A549 (cell line): Measurements from ENCODE around the gene CFAP58. TPM values are rescaled to one million over a fixed set of nuclear protein-coding genes. Genes with fewer than 3 reads are reported as not detected.
A peak's percentile ranks its signal among the peaks of the same experiment; 100 is the strongest.

Experiments
- ATAC-seq, 2 experiments: fragments of 200-7000 bp in 1 of 2; fragments of >200 bp in 1 of 2; cut with Nextera tagmentation in 1 of 2; cut with Tn5 transposase in 1 of 2; 3 replicates each; pipeline versions ENCODE4 v1.8.0 to v1.9.1; 2018 to 2020; ENCODE audit warnings: mild to moderate bottlenecking in 1 of 2, moderate library complexity in 1 of 2
- CTCF ChIA-PET: fragments of 300-600 bp; sonication (Branson Sonifier 250); formaldehyde crosslinking; extraction: SDS; loops from one replicate; lab custom pipeline; 2021; ENCODE audit warnings: antibody characterized with exemption, inconsistent platforms; lab: Yijun Ruan, JAX
- POLR2A ChIA-PET: fragments of 350-600 bp; formaldehyde crosslinking; extraction: SDS; loops from one replicate; lab custom pipeline; 2021; ENCODE audit warnings: antibody characterized with exemption, inconsistent platforms; lab: Yijun Ruan, JAX
- DNase-seq, 2 experiments: peaks; one replicate each; pipeline versions ENCODE4 v3.0.0 to v3.0.0-alpha.2; 2011 to 2016; ENCODE audit warnings: low read depth in 1 of 2, low spot score in 1 of 2
- FAIRE-seq: peaks from 2 replicates; lab custom pipeline; 2011; peaks lifted over from hg19 to GRCh38; lab: Jason Lieb, UNC
- H3K27ac ChIP-seq, 2 experiments: fragments of >200 bp; sonication (Bioruptor Twin); formaldehyde crosslinking; 3 replicates each; pipeline ENCODE4 v1.5.1; 2016 to 2017
- H3K4me1 ChIP-seq: fragments of >200 bp; sonication (Bioruptor Twin); formaldehyde crosslinking; 3 replicates; pipeline ENCODE4 v1.6.1; 2016
- H3K4me2 ChIP-seq: fragments of >200 bp; sonication (Bioruptor Twin); formaldehyde crosslinking; 3 replicates; pipeline ENCODE4 v1.6.1; 2016
- H3K4me3 ChIP-seq: fragments of >200 bp; sonication (Bioruptor Twin); formaldehyde crosslinking; 3 replicates; pipeline ENCODE4 v1.5.1; 2016
- H3K9me3 ChIP-seq: fragments of >200 bp; sonication (Bioruptor Twin); formaldehyde crosslinking; 3 replicates; pipeline ENCODE4 v1.6.1; 2016
- BHLHE40 ChIP-seq: IDR thresholded peaks from 2 replicates; pipeline ENCODE4 v1.6.1; 2012; ENCODE audit warnings: low read depth, low read length, inconsistent platforms
- EHF ChIP-seq: fragments of 250-450 bp; sonication (Bioruptor Pico); IDR thresholded peaks from 2 replicates; pipeline ENCODE4 v1.5.0; 2020; ENCODE audit warnings: mild to moderate bottlenecking
- ESRRA ChIP-seq: fragments of 150-350 bp; IDR thresholded peaks from 2 replicates; pipeline ENCODE4 v1.6.1; 2014; ENCODE audit warnings: mild to moderate bottlenecking, low read length, borderline replicate concordance
- HOXA7 ChIP-seq: fragments of 250-450 bp; sonication (Bioruptor Pico); IDR thresholded peaks from 2 replicates; pipeline ENCODE4 v1.5.0; 2020; ENCODE audit warnings: mild to moderate bottlenecking, moderate library complexity
- JUNB ChIP-seq: fragments of >200 bp; sonication (Bioruptor Twin); formaldehyde crosslinking; IDR thresholded peaks from 2 replicates; pipeline ENCODE4 v1.6.1; 2016
- NPAS2 ChIP-seq: fragments of 250-450 bp; sonication (Bioruptor Pico); IDR thresholded peaks from 2 replicates; pipeline ENCODE4 v1.8.0; 2022; ENCODE audit warnings: mild to moderate bottlenecking, moderate library complexity, borderline replicate concordance
- PHF8 ChIP-seq: fragments of 200-600 bp; sonication (generic); IDR thresholded peaks from 2 replicates; pipeline ENCODE4 v1.6.1; 2016; ENCODE audit warnings: low read depth, mild to moderate bottlenecking, antibody characterized with exemption, moderate library complexity, borderline replicate concordance
- POLR2A ChIP-seq: IDR thresholded peaks from 2 replicates; pipeline ENCODE4 v1.6.1; 2012; ENCODE audit warnings: mild to moderate bottlenecking, low read length
- RCOR1 ChIP-seq: fragments of 150-350 bp; IDR thresholded peaks from 2 replicates; pipeline ENCODE4 v1.6.1; 2014; ENCODE audit warnings: antibody characterized with exemption, low read length, low read depth
- REST ChIP-seq: fragments of 200-600 bp; sonication (generic); IDR thresholded peaks from 2 replicates; pipeline ENCODE4 v1.6.1; 2016; ENCODE audit warnings: antibody characterized with exemption, mild to moderate bottlenecking, moderate library complexity
- RNF2 ChIP-seq: fragments of 200-600 bp; sonication (generic); IDR thresholded peaks from 2 replicates; pipeline ENCODE4 v1.6.1; 2016; ENCODE audit warnings: low read depth, mild to moderate bottlenecking, antibody characterized with exemption, moderate library complexity, borderline replicate concordance
- TP53 ChIP-seq: fragments of 250-450 bp; sonication (Bioruptor Pico); IDR thresholded peaks from 2 replicates; pipeline ENCODE4 v1.5.0; 2021; ENCODE audit warnings: mild to moderate bottlenecking, moderate library complexity
- ZFP36 ChIP-seq: fragments of 450-650 bp; IDR thresholded peaks from 2 replicates; pipeline ENCODE4 v1.6.1; 2014; ENCODE audit warnings: borderline replicate concordance; ENCODE audit not compliant: partially characterized antibody
- ZNF302 ChIP-seq: fragments of 250-450 bp; sonication (Bioruptor Pico); IDR thresholded peaks from 2 replicates; pipeline ENCODE4 v1.9.0; 2021; ENCODE audit warnings: inconsistent platforms, mild to moderate bottlenecking, moderate library complexity
- WGBS: methylation state at CpG from one replicate; pipeline ENCODE4 v1.1.6; 2017; ENCODE audit errors: missing lambda C conversion rate; 5-methylcytosine and 5-hydroxymethylcytosine counted together
- polyA plus RNA-seq, 4 experiments: library from polyadenylated mRNA; depleted of rRNA in 3 of 4; stranded (reverse); fragments of >200 nt; fragmentation: RNase III in 1 of 4; extraction: RNeasy Plus Mini Kit Qiagen cat#74134 plus additional on column Dnase treatment in 1 of 4; gene quantifications; 2 replicates in 3 of 4; 3 replicates in 1 of 4; pipeline ENCODE4 v1.2.3, GENCODE V29; 2011 to 2017
- TF ChIP-seq, protein P1 (sequence below): fragments of >200 bp; sonication (Bioruptor Twin); formaldehyde crosslinking; IDR thresholded peaks from 3 replicates; pipeline ENCODE4 v1.5.1; 2016
- TF ChIP-seq, protein P2 (sequence below): IDR thresholded peaks from 2 replicates; pipeline ENCODE4 v1.6.1; 2012; ENCODE audit warnings: low read depth, borderline replicate concordance

The CFAP58 gene
- polyA plus RNA-seq, 2 of the 4 experiments (the other 2 are of a cell fraction) = 0.22 to 0.25 TPM

GRCh38 chr10:104324931-104325330, 28.7 kb upstream of the CFAP58 start:
- ATAC-seq = no peak
- TF ChIP-seq EHF (no peak), NPAS2 (CRISPR knock-in tag) (no peak), ZNF302 (CRISPR knock-in tag) (no peak), RNF2 (no peak), ZFP36 (no peak), POLR2A (no peak), TP53 (CRISPR knock-in tag) (no peak), RCOR1 (no peak)
- TF ChIP-seq, protein P1, sequence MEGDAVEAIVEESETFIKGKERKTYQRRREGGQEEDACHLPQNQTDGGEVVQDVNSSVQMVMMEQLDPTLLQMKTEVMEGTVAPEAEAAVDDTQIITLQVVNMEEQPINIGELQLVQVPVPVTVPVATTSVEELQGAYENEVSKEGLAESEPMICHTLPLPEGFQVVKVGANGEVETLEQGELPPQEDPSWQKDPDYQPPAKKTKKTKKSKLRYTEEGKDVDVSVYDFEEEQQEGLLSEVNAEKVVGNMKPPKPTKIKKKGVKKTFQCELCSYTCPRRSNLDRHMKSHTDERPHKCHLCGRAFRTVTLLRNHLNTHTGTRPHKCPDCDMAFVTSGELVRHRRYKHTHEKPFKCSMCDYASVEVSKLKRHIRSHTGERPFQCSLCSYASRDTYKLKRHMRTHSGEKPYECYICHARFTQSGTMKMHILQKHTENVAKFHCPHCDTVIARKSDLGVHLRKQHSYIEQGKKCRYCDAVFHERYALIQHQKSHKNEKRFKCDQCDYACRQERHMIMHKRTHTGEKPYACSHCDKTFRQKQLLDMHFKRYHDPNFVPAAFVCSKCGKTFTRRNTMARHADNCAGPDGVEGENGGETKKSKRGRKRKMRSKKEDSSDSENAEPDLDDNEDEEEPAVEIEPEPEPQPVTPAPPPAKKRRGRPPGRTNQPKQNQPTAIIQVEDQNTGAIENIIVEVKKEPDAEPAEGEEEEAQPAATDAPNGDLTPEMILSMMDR = no peak
- H3K4me2 ChIP-seq = no peak overlapping the region
- FAIRE-seq = no peak
- ChIA-PET CTCF (interaction anchor here (0.9 to 4.2 kb wide), 4 partner anchors 11 to 25 kb away, joined by 3 to 19 read pairs (median 7); no protein-coding TSS in a partner anchor), POLR2A (no interaction called here)
- DNase-seq = no peak
- WGBS = 90% methylated on average over 10 of the region's 10 CpGs
- no peak overlapping the region for H3K4me3 ChIP-seq
- peak overlapping the region in 1 of 2 experiments; percentile 25; a peak in 1 of 6 replicates for H3K27ac ChIP-seq
- peaks cover 46% of the 10 kb centered on the region for H3K4me1 ChIP-seq
- H3K9me3 ChIP-seq = no peaks in the 10 kb centered on the region

- WGBS = 94% methylated on average over 22 of the region's 28 CpGs
- TF ChIP-seq ESRRA (no peak), PHF8 (no peak), JUNB (no peak), BHLHE40 (no peak), ZFP36 (no peak), HOXA7 (no peak), REST (no peak)
- TF ChIP-seq, protein P2, sequence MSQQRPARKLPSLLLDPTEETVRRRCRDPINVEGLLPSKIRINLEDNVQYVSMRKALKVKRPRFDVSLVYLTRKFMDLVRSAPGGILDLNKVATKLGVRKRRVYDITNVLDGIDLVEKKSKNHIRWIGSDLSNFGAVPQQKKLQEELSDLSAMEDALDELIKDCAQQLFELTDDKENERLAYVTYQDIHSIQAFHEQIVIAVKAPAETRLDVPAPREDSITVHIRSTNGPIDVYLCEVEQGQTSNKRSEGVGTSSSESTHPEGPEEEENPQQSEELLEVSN = no peak
- TF ChIP-seq, protein P1 = no peak
- Histone ChIP-seq H3K4me1 (peaks cover 51% of the 10 kb centered on the region), H3K27ac (peak overlapping the region in 1 of 2 experiments; percentile 97; a peak in 3 of 6 replicates), H3K9me3 (no peaks in the 10 kb centered on the region), H3K4me3 (no peak overlapping the region), H3K4me2 (no peak overlapping the region)
- no peak for FAIRE-seq
- DNase-seq = no peak
- POLR2A ChIA-PET = no interaction called here
- CTCF ChIA-PET = interaction anchor here (0.9 to 5.9 kb wide), 6 partner anchors 12 to 51 kb away, joined by 3 to 45 read pairs (median 15); no protein-coding TSS in a partner anchor
- ATAC-seq = no peak
Measured at GRCh38 chr10:104325436-104326435, 27.9 kb upstream of the CFAP58 start.
